Measurements from ENCODE around the gene PI4KA. TPM values are rescaled to one million over a fixed set of nuclear protein-coding genes. Genes with fewer than 3 reads are reported as not detected.
A peak's percentile ranks its signal among the peaks of the same experiment; 100 is the strongest.

PI4KA gene
- total and polyA plus RNA-seq, 4 donors, result 19.4 to 47.5 (median 36.3) TPM

DNA sequence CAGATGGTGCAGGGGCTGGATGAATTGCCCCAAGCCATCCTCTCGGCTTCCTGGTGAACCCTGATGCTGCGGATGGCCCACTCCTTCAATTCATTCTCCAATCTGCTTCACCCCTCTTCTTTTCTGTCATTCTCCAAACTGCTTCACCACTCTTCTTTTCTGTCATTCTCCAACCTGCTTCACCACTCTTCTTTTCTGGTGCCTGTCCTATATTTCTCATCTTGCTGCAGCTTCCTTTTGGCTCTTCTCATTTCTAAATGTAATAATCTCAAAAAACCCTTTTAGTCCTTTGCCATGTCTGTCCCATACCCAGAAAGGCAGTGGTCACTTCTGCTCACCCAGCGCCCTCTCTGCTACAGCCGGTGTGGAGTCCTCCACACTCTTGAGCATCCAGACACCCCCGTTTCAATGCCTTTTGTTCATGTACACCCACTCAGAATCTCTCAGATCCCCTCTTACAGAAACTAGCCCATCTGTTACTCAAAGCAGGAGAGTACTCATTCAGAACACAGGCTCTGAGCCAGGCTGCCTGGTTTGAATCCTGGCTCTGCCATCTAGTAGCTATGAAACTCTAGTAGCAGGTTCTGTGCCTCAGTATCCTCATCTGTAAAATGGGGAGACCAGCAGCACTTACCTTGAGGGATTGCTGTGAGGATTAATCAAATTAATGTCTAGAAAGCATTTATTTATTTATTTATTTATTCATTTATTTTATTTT lies 69.8 kb downstream of the PI4KA start:
- no peak overlapping the region for H3K4me3 ChIP-seq (ENCODE audit: low read depth in 1 of 3, low read length in 3 of 3)
- H3K9me3 ChIP-seq (ENCODE audit: control insufficient read depth in 4 of 4, low read length in 3 of 4), result no peaks in the 10 kb centered on the region
- no peak overlapping the region for H3K9ac ChIP-seq (ENCODE audit: low read depth in 1 of 2, low read length in 2 of 2)
- no peak for DNase-seq (ENCODE audit: low spot score)
- 98% methylated on average over 5 of the region's 5 CpGs for WGBS
- H3K4me1 ChIP-seq (ENCODE audit: control insufficient read depth in 4 of 4, insufficient read depth in 4 of 4, low read length in 3 of 4), result peaks cover 18 to 81% (median 67%) of the 10 kb centered on the region in 4 donors
- no peaks in the 10 kb centered on the region for H3K27me3 ChIP-seq (ENCODE audit: control insufficient read depth in 4 of 4, insufficient read depth in 4 of 4, low read length in 3 of 4)
- TF ChIP-seq YY1 (IDR thresholded peaks at IDR 0.05), result no peak
- no peak for TF ChIP-seq HNF4A (conservative IDR thresholded peaks at IDR 0.05)
- TF ChIP-seq, protein P1, sequence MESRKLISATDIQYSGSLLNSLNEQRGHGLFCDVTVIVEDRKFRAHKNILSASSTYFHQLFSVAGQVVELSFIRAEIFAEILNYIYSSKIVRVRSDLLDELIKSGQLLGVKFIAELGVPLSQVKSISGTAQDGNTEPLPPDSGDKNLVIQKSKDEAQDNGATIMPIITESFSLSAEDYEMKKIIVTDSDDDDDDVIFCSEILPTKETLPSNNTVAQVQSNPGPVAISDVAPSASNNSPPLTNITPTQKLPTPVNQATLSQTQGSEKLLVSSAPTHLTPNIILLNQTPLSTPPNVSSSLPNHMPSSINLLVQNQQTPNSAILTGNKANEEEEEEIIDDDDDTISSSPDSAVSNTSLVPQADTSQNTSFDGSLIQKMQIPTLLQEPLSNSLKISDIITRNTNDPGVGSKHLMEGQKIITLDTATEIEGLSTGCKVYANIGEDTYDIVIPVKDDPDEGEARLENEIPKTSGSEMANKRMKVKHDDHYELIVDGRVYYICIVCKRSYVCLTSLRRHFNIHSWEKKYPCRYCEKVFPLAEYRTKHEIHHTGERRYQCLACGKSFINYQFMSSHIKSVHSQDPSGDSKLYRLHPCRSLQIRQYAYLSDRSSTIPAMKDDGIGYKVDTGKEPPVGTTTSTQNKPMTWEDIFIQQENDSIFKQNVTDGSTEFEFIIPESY (IDR thresholded peaks at IDR 0.05), result no peak
- no peak for TF ChIP-seq GABPA (IDR thresholded peaks at IDR 0.05 in 1 of 2, conservative IDR thresholded peaks at IDR 0.05 in 1 of 2)
- TF ChIP-seq CTCF (IDR thresholded peaks at IDR 0.05; ENCODE audit: low read depth, low read length, missing input control), result no peak
- no peak for TF ChIP-seq REST (IDR thresholded peaks at IDR 0.05)
- TF ChIP-seq SP1 (IDR thresholded peaks at IDR 0.05), result no peak
- TF ChIP-seq JUND (IDR thresholded peaks at IDR 0.05), result no peak
- TF ChIP-seq RAD21 (IDR thresholded peaks at IDR 0.05), result no peak
- no peak for TF ChIP-seq FOXA2 (IDR thresholded peaks at IDR 0.05)
- TF ChIP-seq RXRA (IDR thresholded peaks at IDR 0.05), result no peak
- TF ChIP-seq HNF4G (IDR thresholded peaks at IDR 0.05), result no peak
- no peak for TF ChIP-seq NR2F2 (IDR thresholded peaks at IDR 0.05)
- TF ChIP-seq TAF1 (conservative IDR thresholded peaks at IDR 0.05), result no peak
- no peak for TF ChIP-seq MAX (IDR thresholded peaks at IDR 0.05)
- no peak for TF ChIP-seq FOXA1 (IDR thresholded peaks at IDR 0.05)
- TF ChIP-seq ATF3 (IDR thresholded peaks at IDR 0.05), result no peak
- TF ChIP-seq EGR1 (IDR thresholded peaks at IDR 0.05; ENCODE audit: low read depth in 2 of 2), result no peak
- H3K27ac ChIP-seq (ENCODE audit: low read depth in 1 of 2, low read length in 2 of 2), result peak overlapping the region; percentile 69 to 76
- H3K36me3 ChIP-seq (ENCODE audit: control insufficient read depth in 4 of 4, insufficient read depth in 3 of 4, low read depth in 1 of 4, low read length in 3 of 4), result peaks cover 0 to 23% (median 11%) of the 10 kb centered on the region in 4 donors

Measured in liver (tissue), 9 donors.